K562 (cell line): ENCODE results near the gene RNU5D-1. TPM values are rescaled to one million over a fixed set of nuclear protein-coding genes. Genes with fewer than 3 reads are reported as not detected.

Experiments
- CLOCK ChIP-seq: fragments of 250-450 bp; sonication (Bioruptor Pico); IDR thresholded peaks from 2 replicates; pipeline ENCODE4 v1.4.0; 2020; ENCODE audit warnings: mild to moderate bottlenecking, moderate library complexity, borderline replicate concordance
- CREB5 ChIP-seq: fragments of 250-450 bp; sonication (Bioruptor Pico); IDR thresholded peaks from 2 replicates; pipeline ENCODE4 v1.5.0; 2020; ENCODE audit warnings: mild to moderate bottlenecking
- E2F5 ChIP-seq: sonication (generic); formaldehyde crosslinking; IDR thresholded peaks from 2 replicates; pipeline ENCODE4 v1.8.0; 2022; ENCODE audit warnings: mild to moderate bottlenecking, missing genetic modification reagents
- ELF1 ChIP-seq: fragments of 200-800 bp; sonication (Bioruptor generic); IDR thresholded peaks from 2 replicates; pipeline ENCODE4 v1.6.1; 2016; ENCODE audit warnings: missing genetic modification characterization, missing compliant biosample characterization
- ERF ChIP-seq: fragments of 450-650 bp; formaldehyde crosslinking; IDR thresholded peaks from 2 replicates; pipeline ENCODE4 v1.4.0; 2020; ENCODE audit warnings: mild to moderate bottlenecking, mixed read lengths
- FOXM1 ChIP-seq, 2 experiments: fragments of 450-650 bp in 1 of 2; sonication (generic) in 1 of 2; formaldehyde crosslinking in 1 of 2; IDR thresholded peaks; 2 replicates each; pipeline versions ENCODE4 v1.6.1 to v1.9.0; 2017 to 2022; ENCODE audit warnings: low read depth in 2 of 2, mild to moderate bottlenecking in 2 of 2, missing genetic modification reagents in 1 of 2, moderate library complexity in 1 of 2
- GTF3C2 ChIP-seq: IDR thresholded peaks from 3 replicates; pipeline ENCODE4 v1.6.1; 2011; ENCODE audit warnings: borderline replicate concordance, mild to moderate bottlenecking, moderate library complexity; ENCODE audit not compliant: insufficient read length; ENCODE audit errors: extremely low read depth
- NONO ChIP-seq, 2 experiments: fragments of 200-400 bp in 1 of 2; fragments of 450-650 bp in 1 of 2; formaldehyde crosslinking in 1 of 2; IDR thresholded peaks; 2 replicates each; pipeline ENCODE4 v1.6.1; 2017; ENCODE audit warnings: low read depth in 2 of 2, mild to moderate bottlenecking in 2 of 2, moderate library complexity in 2 of 2, low read length in 1 of 2
- RB1 ChIP-seq: fragments of 450-650 bp; IDR thresholded peaks from 2 replicates; pipeline ENCODE4 v1.6.1; 2017; ENCODE audit warnings: low read depth, mild to moderate bottlenecking
- SIN3A ChIP-seq, 2 experiments: fragments of 150-350 bp in 1 of 2; IDR thresholded peaks; 2 replicates each; pipeline ENCODE4 v1.6.1; 2011 to 2016; ENCODE audit warnings: borderline replicate concordance in 2 of 2, low read depth in 2 of 2, low read length in 2 of 2, mild to moderate bottlenecking in 2 of 2, moderate library complexity in 2 of 2; ENCODE audit not compliant: control insufficient read depth in 1 of 2
- SIN3B ChIP-seq: fragments of 450-650 bp; IDR thresholded peaks from 2 replicates; pipeline ENCODE4 v1.6.1; 2017; ENCODE audit warnings: low read depth, mild to moderate bottlenecking, moderate library complexity
- THAP7 ChIP-seq: fragments of 250-450 bp; sonication (Bioruptor Pico); IDR thresholded peaks from 2 replicates; pipeline ENCODE4 v1.5.0; 2021
- ZBTB26 ChIP-seq: fragments of 450-650 bp; formaldehyde crosslinking; IDR thresholded peaks from 2 replicates; pipeline ENCODE4 v1.4.0; 2022; ENCODE audit warnings: missing genetic modification characterization
- ZNF316 ChIP-seq: fragments of 450-650 bp; IDR thresholded peaks from 2 replicates; pipeline ENCODE4 v1.6.1; 2016
- ZNF561 ChIP-seq: fragments of 450-650 bp; formaldehyde crosslinking; conservative IDR thresholded peaks from 2 replicates; pipeline ENCODE4 v1.4.0; 2020; ENCODE audit warnings: mild to moderate bottlenecking, moderate library complexity
- polyA plus RNA-seq, 8 experiments: library from polyadenylated mRNA; depleted of rRNA in 4 of 8; stranded (reverse) in 5 of 8; unstranded in 3 of 8; fragments of >200 nt; fragmentation: Nextera tagmentation in 2 of 8; fragmentation: Illumina TruSeq in 1 of 8; extraction: Ambion mirVana in 2 of 8; extraction: Trizol in 1 of 8; gene quantifications; 2 replicates each; pipeline versions ENCODE4 v1.2.1 to v1.2.3, GENCODE V29; 2011 to 2014; ENCODE audit warnings: inconsistent platforms in 1 of 8, missing spikeins in 1 of 8
- total RNA-seq, 7 experiments: library from RNA; depleted of rRNA in 6 of 7; stranded (reverse); fragments of >200 nt in 6 of 7; fragmentation: Illumina TruSeq in 2 of 7; extraction: Trizol in 2 of 7; gene quantifications; 2 replicates each; pipeline versions ENCODE4 v1.2.1 to v1.2.3, GENCODE V29; 2011 to 2021; ENCODE audit warnings: low replicate concordance in 1 of 7

Gene RNU5D-1
- total and polyA plus RNA-seq, 9 of the 15 experiments (the other 6 are each of a cell fraction or from before 2014, with no cell fraction given), result under 0.01 TPM; not detected in 8

GRCh38 chr1:44739307-44740178 lies 8.6 kb upstream of the RNU5D-1 start, which contains the start of gene KIF2C (continued):
- TF ChIP-seq NONO (IDR thresholded peaks at IDR 0.05; ENCODE audit: low read depth in 2 of 2, low read length in 1 of 2) (0 out of 4 replicates have a peak, but pooled peaks of 1 of the 2 experiments have one; percentile 14), ZBTB26 (no peak), E2F5 (CRISPR knock-in tag) (peak; percentile 96), ELF1 (tag) (peak; percentile 83), SIN3B (peak; percentile 82), RB1 (peak; percentile 63), CLOCK (CRISPR knock-in tag) (no peak), FOXM1 (IDR thresholded peaks at IDR 0.05; ENCODE audit: low read depth) (peak; percentile 100), FOXM1 (CRISPR knock-in tag; IDR thresholded peaks at IDR 0.05; ENCODE audit: low read depth) (peak; percentile 99), GTF3C2 (peak; percentile 84), ERF (CRISPR knock-in tag) (0 out of 2 replicates have a peak, but pooled peaks have one; percentile 43), CREB5 (CRISPR knock-in tag) (no peak), ZNF316 (no peak), THAP7 (CRISPR knock-in tag) (no peak), SIN3A (IDR thresholded peaks at IDR 0.05; ENCODE audit: borderline replicate concordance in 2 of 2, control insufficient read depth in 1 of 2, low read depth in 2 of 2, low read length in 2 of 2) (peak; percentile 93 to 99; a peak in 3 of 4 replicates), ZNF561 (no peak)
